Sigmoid colon (tissue), 7 donors: Measurements from ENCODE around the gene JAM3. TPM values are rescaled to one million over a fixed set of nuclear protein-coding genes. Genes with fewer than 3 reads are reported as not detected.

Experiments
- DNase-seq: peaks from one replicate; pipeline ENCODE4 v3.0.0-alpha.2; 2019
- H3K27ac ChIP-seq, 4 donors: fragments of 200-600 bp; sonication (generic); one replicate each; pipeline ENCODE4 v1.5.1; 2016 to 2019; ENCODE audit warnings: mild to moderate bottlenecking in 1 of 4
- H3K27me3 ChIP-seq, 3 donors: fragments of 200-600 bp; sonication (generic); one replicate each; pipeline ENCODE4 v1.5.1; 2019; ENCODE audit warnings: mild to moderate bottlenecking in 1 of 3
- H3K36me3 ChIP-seq, 4 donors: fragments of 200-600 bp; sonication (generic); one replicate each; pipeline ENCODE4 v1.5.1; 2016 to 2019
- H3K4me1 ChIP-seq, 4 donors: fragments of 200-600 bp; sonication (generic); one replicate each; pipeline ENCODE4 v1.5.1; 2017 to 2019
- H3K4me3 ChIP-seq, 4 donors: fragments of 200-600 bp; sonication (generic); one replicate each; pipeline ENCODE4 v1.5.1; 2017 to 2019; ENCODE audit warnings: mild to moderate bottlenecking in 2 of 4, moderate library complexity in 1 of 4
- H3K9me3 ChIP-seq, 4 donors: fragments of 200-600 bp in 3 of 4; sonication (generic) in 3 of 4; one replicate each; pipeline versions ENCODE4 v1.5.1 to v1.6.1; 2013 to 2019
- EP300 ChIP-seq, 4 donors: sonication (generic); formaldehyde crosslinking; IDR thresholded peaks; one replicate each; pipeline ENCODE4 v1.6.1; 2017; ENCODE audit warnings: antibody characterized with exemption in 4 of 4
- POLR2A ChIP-seq, 2 donors: fragments of 450-650 bp; IDR thresholded peaks; one replicate each; pipeline ENCODE4 v1.6.1; 2016; ENCODE audit warnings: antibody characterized with exemption in 2 of 2, mild to moderate bottlenecking in 2 of 2, moderate library complexity in 2 of 2
- POLR2AphosphoS5 ChIP-seq, 4 donors: sonication (generic); formaldehyde crosslinking; IDR thresholded peaks; one replicate each; pipeline ENCODE4 v1.6.1; 2017; ENCODE audit warnings: antibody characterized with exemption in 4 of 4
- WGBS, 2 donors: extraction: QIAGEN DNeasy Blood & Tissue Kit; methylation state at CpG; one replicate each; pipeline ENCODE4 v1.1.7; 2013; 5-methylcytosine and 5-hydroxymethylcytosine counted together
- intact Hi-C: fragments of 100-400 bp; cut with DNase I; formaldehyde crosslinking; loops from one replicate; pipeline ENCODE4 v1.15.1; 2023
- polyA plus RNA-seq, 3 donors: library from polyadenylated mRNA; stranded (reverse); fragments of 200-250 nt; gene quantifications; one replicate each; pipeline ENCODE4 v1.2.3, GENCODE V29; 2013
- total RNA-seq, 4 donors: library from RNA; depleted of rRNA; stranded (reverse); fragments of >200 nt; gene quantifications; one replicate each; pipeline ENCODE4 v1.1.0, GENCODE V29; 2016
- TF ChIP-seq, protein P1 (sequence below), 4 experiments: fragments of 450-650 bp in 3 of 4; fragments of 200-600 bp in 1 of 4; IDR thresholded peaks; one replicate each; pipeline ENCODE4 v1.5.1; 2016 to 2019; ENCODE audit warnings: antibody characterized with exemption in 4 of 4, mild to moderate bottlenecking in 3 of 4, moderate library complexity in 2 of 4
- donor health status: healthy with polysubstance abuse.
- donor health status: Bipolar disorder and iron deficiency.
- donor health status: healthy.

JAM3 gene
- total and polyA plus RNA-seq, 7 donors, result 0.69 to 125 (median 69.4) TPM

DNA sequence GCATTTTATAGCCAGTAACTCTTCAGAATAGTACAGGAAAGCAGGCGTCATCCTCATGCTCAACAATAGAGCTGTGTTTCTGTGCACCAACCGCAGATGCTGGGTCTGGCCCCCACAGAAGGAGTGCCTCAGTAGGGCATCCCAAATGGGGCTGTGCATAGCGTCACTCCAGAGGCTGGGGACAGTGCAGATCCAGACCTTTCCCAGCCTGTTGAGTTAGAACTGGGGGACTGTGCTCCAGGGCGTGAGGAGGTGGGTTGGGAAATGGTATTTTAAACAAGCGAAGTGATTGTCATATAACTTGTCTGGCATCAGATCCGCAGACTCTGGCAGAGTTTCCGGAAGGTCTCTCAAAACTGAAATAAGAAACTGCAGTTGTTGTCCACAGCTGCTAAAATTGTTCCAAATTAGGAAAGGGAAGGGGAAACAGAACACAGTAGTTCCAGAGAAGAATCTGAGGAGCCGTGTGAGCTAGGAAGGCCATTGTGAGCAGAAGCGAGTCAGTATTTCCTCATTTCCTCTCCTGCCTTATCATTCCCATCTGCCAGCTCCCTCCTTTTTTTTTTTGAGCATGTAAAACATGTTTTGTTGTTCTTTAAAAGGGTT is 52.2 kb downstream of the JAM3 start:
- peaks cover 0 to 80% (median 58%) of the 10 kb centered on the region in 4 donors for H3K4me1 ChIP-seq

DNA sequence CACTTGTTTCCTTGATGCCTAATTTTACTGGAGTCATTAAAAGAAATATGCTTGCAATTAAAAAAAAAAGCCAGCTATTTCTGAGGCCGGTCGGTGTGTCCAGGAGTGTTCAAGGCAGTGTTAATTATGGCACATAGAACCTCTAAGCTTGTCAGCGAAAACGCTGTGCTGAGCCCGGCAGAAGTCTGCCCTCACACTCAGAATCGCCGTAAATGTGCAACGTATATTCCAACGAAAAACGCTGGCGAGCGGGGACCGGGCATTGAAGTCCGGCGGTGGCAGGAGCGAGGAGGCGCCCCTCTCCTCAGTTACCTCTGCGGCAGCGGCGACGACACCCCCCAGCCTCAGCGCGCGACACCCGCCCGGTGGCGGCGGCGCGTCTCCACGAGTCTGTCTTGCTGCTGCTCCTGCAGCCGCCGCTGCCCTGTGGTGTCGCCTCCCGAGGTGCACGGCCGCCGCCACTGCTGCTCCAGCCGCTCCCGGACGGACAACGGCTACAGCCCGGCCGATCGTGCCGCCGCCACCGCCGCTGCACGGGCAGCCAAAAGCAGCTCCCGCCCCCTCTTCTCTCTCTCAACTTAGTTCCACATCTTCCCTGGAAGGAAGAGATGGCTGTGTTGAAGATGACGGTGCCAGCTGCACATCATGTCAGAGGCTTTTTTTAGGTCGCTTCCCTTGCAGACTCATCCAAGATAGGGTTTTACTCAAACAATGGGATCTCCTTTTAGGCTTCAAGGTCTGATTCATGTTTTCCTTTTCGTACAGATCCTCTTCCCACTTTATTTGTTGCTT is 56.0 kb downstream of the JAM3 start:
- TF ChIP-seq POLR2AphosphoS5 (IDR thresholded peaks at IDR 0.05), result peak in 2 of 4 donors; percentile 21 to 56
- TF ChIP-seq, protein P1, sequence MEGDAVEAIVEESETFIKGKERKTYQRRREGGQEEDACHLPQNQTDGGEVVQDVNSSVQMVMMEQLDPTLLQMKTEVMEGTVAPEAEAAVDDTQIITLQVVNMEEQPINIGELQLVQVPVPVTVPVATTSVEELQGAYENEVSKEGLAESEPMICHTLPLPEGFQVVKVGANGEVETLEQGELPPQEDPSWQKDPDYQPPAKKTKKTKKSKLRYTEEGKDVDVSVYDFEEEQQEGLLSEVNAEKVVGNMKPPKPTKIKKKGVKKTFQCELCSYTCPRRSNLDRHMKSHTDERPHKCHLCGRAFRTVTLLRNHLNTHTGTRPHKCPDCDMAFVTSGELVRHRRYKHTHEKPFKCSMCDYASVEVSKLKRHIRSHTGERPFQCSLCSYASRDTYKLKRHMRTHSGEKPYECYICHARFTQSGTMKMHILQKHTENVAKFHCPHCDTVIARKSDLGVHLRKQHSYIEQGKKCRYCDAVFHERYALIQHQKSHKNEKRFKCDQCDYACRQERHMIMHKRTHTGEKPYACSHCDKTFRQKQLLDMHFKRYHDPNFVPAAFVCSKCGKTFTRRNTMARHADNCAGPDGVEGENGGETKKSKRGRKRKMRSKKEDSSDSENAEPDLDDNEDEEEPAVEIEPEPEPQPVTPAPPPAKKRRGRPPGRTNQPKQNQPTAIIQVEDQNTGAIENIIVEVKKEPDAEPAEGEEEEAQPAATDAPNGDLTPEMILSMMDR (IDR thresholded peaks at IDR 0.05), result no peak
- Histone ChIP-seq H3K36me3 (no peaks in the 10 kb centered on the region), H3K27me3 (no peaks in the 10 kb centered on the region), H3K4me1 (peaks cover 0 to 56% (median 46%) of the 10 kb centered on the region in 4 donors), H3K27ac (peak overlapping the region; percentile 66 to 95 (median 78)), H3K4me3 (peak overlapping the region; percentile 36 to 58 (median 52)), H3K9me3 (no peaks in the 10 kb centered on the region)
- intact Hi-C loops, result loop anchor here (5.0 kb wide), 2 partner anchors 78 to 168 kb away; partner anchors contain the start of gene IGSF9B
- DNase-seq, result peak; percentile 75
- 4 to 6% methylated on average over 54 of the region's 54 CpGs for WGBS, 2 donors

More for the DNA sequence above, 52.2 kb downstream of the JAM3 start:
- intact Hi-C loops, result loop anchor here (2.0 to 5.0 kb wide), 3 partner anchors 52 to 164 kb away; partner anchors contain the start of genes IGSF9B and JAM3
- peak; percentile 75 for DNase-seq
- H3K27ac ChIP-seq, result peak overlapping the region; percentile 76 to 95 (median 84)
- 47 to 60% methylated on average over 9 of the region's 9 CpGs for WGBS, 2 donors
- H3K4me3 ChIP-seq, result peak overlapping the region; percentile 0 to 35 (median 26)
- no peaks in the 10 kb centered on the region for H3K27me3 ChIP-seq
- no peaks in the 10 kb centered on the region for H3K9me3 ChIP-seq
- no peak for TF ChIP-seq EP300 (IDR thresholded peaks at IDR 0.05)
- no peak for TF ChIP-seq POLR2A (IDR thresholded peaks at IDR 0.05)
- peak in 2 of 4 donors; percentile 27 for TF ChIP-seq POLR2AphosphoS5 (IDR thresholded peaks at IDR 0.05)
- TF ChIP-seq, protein P1 (IDR thresholded peaks at IDR 0.05), result no peak
- no peaks in the 10 kb centered on the region for H3K36me3 ChIP-seq

DNA sequence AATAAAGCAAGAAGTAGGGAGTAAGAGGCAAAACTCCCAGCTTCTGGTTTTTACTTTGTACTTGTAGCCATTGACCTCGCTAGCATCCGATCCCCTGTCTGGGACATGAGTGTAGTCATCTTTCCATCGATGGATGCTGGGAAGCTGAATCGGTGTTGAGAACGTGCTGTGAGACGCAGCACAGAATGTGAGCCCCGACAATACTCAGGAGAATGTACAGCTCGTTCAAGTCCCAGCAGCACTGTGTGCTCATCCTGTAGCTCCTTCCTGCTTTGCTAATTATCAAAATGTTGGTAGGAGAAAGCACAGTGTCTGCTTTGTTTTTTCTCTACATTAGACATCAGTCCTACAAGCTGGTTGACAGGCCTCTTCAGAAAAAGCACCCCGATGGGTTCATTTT is 56.6 kb downstream of the JAM3 start:
- 82% methylated on average over 9 of the region's 9 CpGs for WGBS, 2 donors
- Histone ChIP-seq H3K9me3 (no peaks in the 10 kb centered on the region), H3K4me3 (peak overlapping the region; percentile 36 to 58 (median 52)), H3K36me3 (no peaks in the 10 kb centered on the region), H3K27ac (peak overlapping the region; percentile 66 to 95 (median 78)), H3K27me3 (no peaks in the 10 kb centered on the region), H3K4me1 (peaks cover 0 to 51% (median 42%) of the 10 kb centered on the region in 4 donors)
- no peak for DNase-seq
- TF ChIP-seq, protein P1 (IDR thresholded peaks at IDR 0.05), result no peak
- no peak for TF ChIP-seq EP300 (IDR thresholded peaks at IDR 0.05)
- TF ChIP-seq POLR2AphosphoS5 (IDR thresholded peaks at IDR 0.05), result peak in 1 of 4 donors; percentile 13
- TF ChIP-seq POLR2A (IDR thresholded peaks at IDR 0.05), result no peak
- intact Hi-C loops, result no loop called here

DNA sequence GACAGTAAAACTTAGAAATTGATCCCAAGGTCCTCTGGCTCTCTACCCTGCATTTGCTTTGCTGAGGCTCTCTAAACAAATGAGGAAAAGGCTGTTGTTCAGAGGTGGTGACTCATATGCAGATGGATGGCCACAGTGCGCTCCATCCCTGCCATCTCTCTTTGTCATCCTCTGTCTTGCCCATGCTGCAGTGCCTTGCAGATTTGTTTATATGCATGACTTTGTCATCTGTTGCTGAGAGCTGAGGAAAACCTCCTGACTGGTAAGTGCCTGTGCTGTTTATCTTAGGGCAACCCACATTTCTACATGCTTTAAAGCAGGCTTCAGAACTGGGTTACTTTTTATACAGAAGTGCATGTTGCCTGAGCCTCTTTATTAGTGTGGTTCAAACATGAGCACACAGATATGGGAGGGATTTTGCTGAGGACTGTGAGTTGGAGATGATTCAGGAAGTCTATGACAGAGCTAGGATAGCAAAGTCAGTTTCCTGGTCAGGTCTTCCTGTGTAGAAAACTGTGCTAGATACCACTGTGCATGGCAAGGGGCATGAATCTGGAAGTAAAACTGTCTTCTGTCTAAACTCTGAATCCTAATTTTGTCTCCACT is 57.4 kb downstream of the JAM3 start:
- Histone ChIP-seq H3K36me3 (no peaks in the 10 kb centered on the region), H3K9me3 (peaks cover 0 to 3% (median 0%) of the 10 kb centered on the region in 4 donors), H3K27ac (peak overlapping the region; percentile 66 to 95 (median 78)), H3K27me3 (no peaks in the 10 kb centered on the region), H3K4me1 (peaks cover 0 to 43% (median 34%) of the 10 kb centered on the region in 4 donors), H3K4me3 (no peak overlapping the region)
- intact Hi-C loops, result no loop called here
- WGBS, 2 donors, result 35 to 88% methylated on average over 1 of the region's 1 CpG
- TF ChIP-seq EP300 (IDR thresholded peaks at IDR 0.05) (no peak), POLR2AphosphoS5 (IDR thresholded peaks at IDR 0.05) (peak in 2 of 4 donors; percentile 25 to 40), POLR2A (IDR thresholded peaks at IDR 0.05) (no peak)
- TF ChIP-seq, protein P1 (IDR thresholded peaks at IDR 0.05), result no peak
- no peak for DNase-seq
